Measurements from ENCODE around the gene CALD1.
A peak's percentile ranks its signal among the peaks of the same experiment; 100 is the strongest.

CALD1 gene

GRCh38 chr7:134770676-134771075 is 8.8 kb upstream of the CALD1 start:
- in situ Hi-C loops (cut with HindIII; ENCODE audit: low sequenced_read_pairs), result no loop called here
- TF ChIP-seq, protein P1, sequence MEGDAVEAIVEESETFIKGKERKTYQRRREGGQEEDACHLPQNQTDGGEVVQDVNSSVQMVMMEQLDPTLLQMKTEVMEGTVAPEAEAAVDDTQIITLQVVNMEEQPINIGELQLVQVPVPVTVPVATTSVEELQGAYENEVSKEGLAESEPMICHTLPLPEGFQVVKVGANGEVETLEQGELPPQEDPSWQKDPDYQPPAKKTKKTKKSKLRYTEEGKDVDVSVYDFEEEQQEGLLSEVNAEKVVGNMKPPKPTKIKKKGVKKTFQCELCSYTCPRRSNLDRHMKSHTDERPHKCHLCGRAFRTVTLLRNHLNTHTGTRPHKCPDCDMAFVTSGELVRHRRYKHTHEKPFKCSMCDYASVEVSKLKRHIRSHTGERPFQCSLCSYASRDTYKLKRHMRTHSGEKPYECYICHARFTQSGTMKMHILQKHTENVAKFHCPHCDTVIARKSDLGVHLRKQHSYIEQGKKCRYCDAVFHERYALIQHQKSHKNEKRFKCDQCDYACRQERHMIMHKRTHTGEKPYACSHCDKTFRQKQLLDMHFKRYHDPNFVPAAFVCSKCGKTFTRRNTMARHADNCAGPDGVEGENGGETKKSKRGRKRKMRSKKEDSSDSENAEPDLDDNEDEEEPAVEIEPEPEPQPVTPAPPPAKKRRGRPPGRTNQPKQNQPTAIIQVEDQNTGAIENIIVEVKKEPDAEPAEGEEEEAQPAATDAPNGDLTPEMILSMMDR (IDR thresholded peaks at IDR 0.05; ENCODE audit: low read depth, low read length), result no peak
- no peak overlapping the region for H3K4me3 ChIP-seq (ENCODE audit: low read depth, low read length)

DNA sequence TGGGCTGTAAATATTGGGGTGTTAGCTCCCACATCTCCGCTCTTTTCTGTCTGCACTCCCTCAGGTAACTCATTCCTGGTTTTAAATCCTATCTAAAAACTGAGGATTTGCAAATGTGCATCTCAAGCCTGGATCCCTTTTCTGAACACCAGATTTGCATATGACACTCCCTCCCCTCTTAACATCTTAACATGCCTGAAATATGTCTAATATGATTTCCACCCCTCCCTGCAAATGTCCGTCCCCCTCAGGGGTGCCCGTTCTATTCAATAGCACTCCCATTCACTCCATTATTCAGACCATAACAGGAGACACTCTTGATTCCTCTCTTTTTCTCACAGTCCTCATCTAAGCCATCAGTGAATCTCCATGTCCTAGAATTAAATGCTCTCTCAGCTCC is 8.3 kb upstream of the CALD1 start:
- TF ChIP-seq, protein P1 (IDR thresholded peaks at IDR 0.05; ENCODE audit: low read depth, low read length), result no peak
- DNase-seq (ENCODE audit: low read depth, low spot score), result no peak
- no peak overlapping the region for H3K4me3 ChIP-seq (ENCODE audit: low read depth, low read length)
- in situ Hi-C loops (cut with HindIII; ENCODE audit: low sequenced_read_pairs), result no loop called here

More at GRCh38 chr7:134770676-134771075, 8.8 kb upstream of the CALD1 start:
- DNase-seq (ENCODE audit: low read depth, low spot score), result no peak

DNA sequence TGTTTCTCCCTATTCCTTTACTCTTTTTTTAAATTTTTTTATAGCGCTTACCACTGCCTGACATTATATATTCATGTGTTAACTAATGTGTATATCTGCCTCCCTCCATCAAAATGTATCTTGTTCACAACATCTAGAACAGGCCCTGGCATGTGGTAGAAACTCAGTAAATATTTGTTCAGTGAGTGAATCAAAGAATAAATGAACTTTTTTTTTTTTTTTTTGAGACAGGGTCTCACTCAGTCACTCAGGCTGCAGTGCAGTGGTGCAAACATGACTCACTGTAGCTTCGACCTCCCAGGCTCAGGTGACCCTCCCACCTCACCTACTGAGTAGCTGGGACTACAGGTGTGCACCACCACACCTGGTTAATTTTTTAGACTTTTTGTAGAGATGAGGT is 7.5 kb upstream of the CALD1 start:
- no peak overlapping the region for H3K4me3 ChIP-seq (ENCODE audit: low read depth, low read length)
- in situ Hi-C loops (cut with HindIII; ENCODE audit: low sequenced_read_pairs), result no loop called here
- DNase-seq (ENCODE audit: low read depth, low spot score), result no peak
- TF ChIP-seq, protein P1 (IDR thresholded peaks at IDR 0.05; ENCODE audit: low read depth, low read length), result no peak

GRCh38 chr7:134772401-134772800 is 7.0 kb upstream of the CALD1 start:
- H3K4me3 ChIP-seq (ENCODE audit: low read depth, low read length), result no peak overlapping the region
- DNase-seq (ENCODE audit: low read depth, low spot score), result no peak
- TF ChIP-seq, protein P1 (IDR thresholded peaks at IDR 0.05; ENCODE audit: low read depth, low read length), result no peak
- in situ Hi-C loops (cut with HindIII; ENCODE audit: low sequenced_read_pairs), result no loop called here

GRCh38 chr7:134773164-134773563 is 6.3 kb upstream of the CALD1 start:
- DNase-seq (ENCODE audit: low read depth, low spot score), result no peak
- H3K4me3 ChIP-seq (ENCODE audit: low read depth, low read length), result no peak overlapping the region
- in situ Hi-C loops (cut with HindIII; ENCODE audit: low sequenced_read_pairs), result no loop called here
- TF ChIP-seq, protein P1 (IDR thresholded peaks at IDR 0.05; ENCODE audit: low read depth, low read length), result no peak

GRCh38 chr7:134774119-134774518 is 5.3 kb upstream of the CALD1 start:
- TF ChIP-seq, protein P1 (IDR thresholded peaks at IDR 0.05; ENCODE audit: low read depth, low read length), result no peak
- in situ Hi-C loops (cut with HindIII; ENCODE audit: low sequenced_read_pairs), result no loop called here
- DNase-seq (ENCODE audit: low read depth, low spot score), result no peak
- H3K4me3 ChIP-seq (ENCODE audit: low read depth, low read length), result no peak overlapping the region

- TF ChIP-seq, protein P1 (IDR thresholded peaks at IDR 0.05; ENCODE audit: low read depth, low read length), result no peak
- DNase-seq (ENCODE audit: low read depth, low spot score), result peak; percentile 2
- in situ Hi-C loops (cut with HindIII; ENCODE audit: low sequenced_read_pairs), result no loop called here
- H3K4me3 ChIP-seq (ENCODE audit: low read depth, low read length), result no peak overlapping the region
Measured at GRCh38 chr7:134777470-134777869, 2.0 kb upstream of the CALD1 start.

Measured in astrocyte of the spinal cord (primary cell).